HEK293 (cell line): Measurements from ENCODE around the gene ELL2.

Experiments
- CTCF ChIA-PET: fragments of 350-600 bp; formaldehyde crosslinking; extraction: SDS; loops from one replicate; lab custom pipeline; 2021; ENCODE audit warnings: antibody characterized with exemption; lab: Yijun Ruan, JAX
- POLR2A ChIA-PET: fragments of 300-600 bp; formaldehyde crosslinking; extraction: SDS; loops from one replicate; lab custom pipeline; 2020; ENCODE audit warnings: antibody characterized with exemption, inconsistent platforms; lab: Yijun Ruan, JAX
- H3K27ac ChIP-seq: fragments of 200-500 bp; sonication (Bioruptor generic); 2 replicates; pipeline ENCODE4 v1.5.1; 2014; ENCODE audit warnings: low read depth, low read length, control low read depth, inconsistent platforms; ENCODE audit errors: extremely low read depth
- H3K36me3 ChIP-seq, 2 experiments: fragments of 200-500 bp in 1 of 2; sonication (Bioruptor generic) in 1 of 2; 1 replicate in 1 of 2; 2 replicates in 1 of 2; pipeline ENCODE4 v1.5.1; 2014 to 2017; ENCODE audit warnings: inconsistent platforms in 2 of 2, low read length in 2 of 2; ENCODE audit not compliant: control insufficient read depth in 2 of 2, insufficient read depth in 1 of 2
- H3K4me1 ChIP-seq: fragments of 200-500 bp; sonication (Bioruptor generic); 2 replicates; pipeline ENCODE4 v1.5.1; 2014; ENCODE audit warnings: mild to moderate bottlenecking, low read length, inconsistent platforms; ENCODE audit not compliant: control insufficient read depth, insufficient read depth
- H3K4me3 ChIP-seq: 2 replicates; pipeline ENCODE4 v1.5.1; 2011; ENCODE audit warnings: low read depth, mild to moderate bottlenecking, control low read depth, low read length, moderate library complexity
- H3K9me3 ChIP-seq: fragments of 200-500 bp; sonication (Bioruptor generic); 2 replicates; pipeline ENCODE4 v1.5.1; 2014; ENCODE audit warnings: low read depth, low read length, inconsistent platforms; ENCODE audit not compliant: control insufficient read depth, insufficient read depth
- ATF2 ChIP-seq: fragments of 450-650 bp; formaldehyde crosslinking; IDR thresholded peaks from 2 replicates; pipeline ENCODE4 v1.5.1; 2016; ENCODE audit warnings: missing biosample characterization, missing genetic modification characterization, low read depth
- FEZF1 ChIP-seq: fragments of 450-650 bp; formaldehyde crosslinking; IDR thresholded peaks from 2 replicates; pipeline ENCODE4 v1.5.1; 2016; ENCODE audit warnings: missing biosample characterization, missing genetic modification characterization
- HOXC10 ChIP-seq: sonication (generic); formaldehyde crosslinking; IDR thresholded peaks from 2 replicates; pipeline ENCODE4 v1.8.1; 2023; ENCODE audit warnings: mild to moderate bottlenecking, missing genetic modification reagents
- PRDM6 ChIP-seq: fragments of 450-650 bp; formaldehyde crosslinking; IDR thresholded peaks from 2 replicates; pipeline ENCODE4 v1.5.1; 2017; ENCODE audit warnings: missing biosample characterization, missing genetic modification characterization
- SCRT1 ChIP-seq: fragments of 450-650 bp; formaldehyde crosslinking; IDR thresholded peaks from 2 replicates; pipeline ENCODE4 v1.5.1; 2016; ENCODE audit warnings: missing biosample characterization, missing genetic modification characterization, borderline replicate concordance
- WT1 ChIP-seq: fragments of 450-650 bp; formaldehyde crosslinking; IDR thresholded peaks from 2 replicates; pipeline ENCODE4 v1.5.1; 2016; ENCODE audit warnings: missing biosample characterization, missing genetic modification characterization
- ZNF10 ChIP-seq: fragments of 450-650 bp; formaldehyde crosslinking; IDR thresholded peaks from 2 replicates; pipeline ENCODE4 v1.5.1; 2017; ENCODE audit warnings: missing biosample characterization, missing genetic modification characterization
- ZNF146 ChIP-seq: fragments of 450-650 bp; formaldehyde crosslinking; IDR thresholded peaks from 2 replicates; pipeline ENCODE4 v1.5.1; 2016; ENCODE audit warnings: missing biosample characterization, missing genetic modification characterization
- ZNF18 ChIP-seq: fragments of 450-650 bp; formaldehyde crosslinking; IDR thresholded peaks from 2 replicates; pipeline ENCODE4 v1.5.1; 2016; ENCODE audit warnings: missing biosample characterization, missing genetic modification characterization
- ZNF23 ChIP-seq: fragments of 450-650 bp; formaldehyde crosslinking; IDR thresholded peaks from 2 replicates; pipeline ENCODE4 v1.5.1; 2016; ENCODE audit warnings: missing biosample characterization, missing genetic modification characterization, borderline replicate concordance
- ZNF311 ChIP-seq: fragments of 450-650 bp; formaldehyde crosslinking; IDR thresholded peaks from 2 replicates; pipeline ENCODE4 v1.5.1; 2017; ENCODE audit warnings: missing biosample characterization, missing genetic modification characterization, borderline replicate concordance
- ZNF335 ChIP-seq: fragments of 450-650 bp; formaldehyde crosslinking; conservative IDR thresholded peaks from 2 replicates; pipeline ENCODE4 v1.5.1; 2016; ENCODE audit warnings: missing biosample characterization, missing genetic modification characterization
- ZNF514 ChIP-seq: fragments of 450-650 bp; formaldehyde crosslinking; IDR thresholded peaks from 2 replicates; pipeline ENCODE4 v1.5.1; 2016; ENCODE audit warnings: missing biosample characterization, missing genetic modification characterization
- ZNF544 ChIP-seq: fragments of 450-650 bp; formaldehyde crosslinking; IDR thresholded peaks from 2 replicates; pipeline ENCODE4 v1.5.0; 2017; ENCODE audit warnings: missing biosample characterization, missing genetic modification characterization
- ZNF560 ChIP-seq: fragments of 450-650 bp; formaldehyde crosslinking; IDR thresholded peaks from 2 replicates; pipeline ENCODE4 v1.5.1; 2017; ENCODE audit warnings: missing biosample characterization, missing genetic modification characterization, borderline replicate concordance
- ZNF561 ChIP-seq: fragments of 450-650 bp; IDR thresholded peaks from 2 replicates; pipeline ENCODE4 v1.5.1; 2018; ENCODE audit warnings: missing biosample characterization, missing genetic modification characterization, borderline replicate concordance
- ZNF654 ChIP-seq: fragments of 450-650 bp; formaldehyde crosslinking; IDR thresholded peaks from 2 replicates; pipeline ENCODE4 v1.5.1; 2016; ENCODE audit warnings: low read depth, missing biosample characterization, missing genetic modification characterization
- ZNF664 ChIP-seq: fragments of 450-650 bp; formaldehyde crosslinking; IDR thresholded peaks from 2 replicates; pipeline ENCODE4 v1.5.1; 2016; ENCODE audit warnings: missing biosample characterization, missing genetic modification characterization
- ZNF747 ChIP-seq: fragments of 450-650 bp; formaldehyde crosslinking; IDR thresholded peaks from 2 replicates; pipeline ENCODE4 v1.5.1; 2016; ENCODE audit warnings: missing biosample characterization, missing genetic modification characterization
- ZNF792 ChIP-seq: fragments of 450-650 bp; formaldehyde crosslinking; IDR thresholded peaks from 2 replicates; pipeline ENCODE4 v1.5.1; 2016; ENCODE audit warnings: missing biosample characterization, missing genetic modification characterization
- ZSCAN16 ChIP-seq: fragments of 450-650 bp; formaldehyde crosslinking; IDR thresholded peaks from 2 replicates; pipeline ENCODE4 v1.5.1; 2016; ENCODE audit warnings: missing biosample characterization, missing genetic modification characterization
- TF ChIP-seq, protein P1 (sequence below): fragments of 450-650 bp; formaldehyde crosslinking; IDR thresholded peaks from 2 replicates; pipeline ENCODE4 v1.5.1; 2016; ENCODE audit warnings: missing biosample characterization, missing genetic modification characterization
- TF ChIP-seq, protein P2 (sequence below): fragments of 450-650 bp; formaldehyde crosslinking; IDR thresholded peaks from 2 replicates; pipeline ENCODE4 v1.5.1; 2017; ENCODE audit warnings: missing biosample characterization, missing genetic modification characterization

ELL2 gene

DNA sequence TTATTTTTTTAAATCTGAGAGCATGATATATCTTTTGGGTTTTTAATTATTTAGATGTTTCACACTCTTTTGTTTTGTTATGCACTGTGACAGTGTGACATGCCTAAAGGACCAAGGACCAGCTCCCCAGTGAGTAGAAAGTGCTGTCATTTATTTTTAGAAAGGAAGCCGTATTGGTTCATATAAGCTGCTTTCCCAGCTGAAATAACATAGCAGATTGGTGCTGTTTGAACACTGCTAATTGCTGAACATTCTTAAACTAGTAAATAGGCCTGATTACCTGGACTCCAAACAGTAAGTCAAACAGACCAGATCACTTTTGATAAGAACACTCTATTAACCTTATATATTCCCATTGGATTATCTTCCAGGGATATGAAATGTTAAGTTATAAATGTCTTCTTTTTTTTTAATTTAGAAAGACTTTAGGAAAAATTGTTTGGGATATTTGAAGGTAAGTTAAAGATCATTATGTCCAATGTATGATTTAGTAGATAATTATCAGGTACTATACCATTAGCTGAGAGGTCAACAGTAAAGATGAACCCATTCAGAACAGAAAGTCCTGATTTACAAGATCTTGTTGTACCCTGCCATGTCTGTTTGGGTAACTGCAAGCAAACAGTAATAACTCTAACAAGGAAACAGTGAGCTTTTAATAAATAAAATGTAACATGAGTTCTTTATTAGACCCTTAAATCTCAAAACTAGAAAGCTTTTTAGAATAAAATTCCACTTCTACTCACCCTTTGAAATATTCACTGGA is 27.8 kb upstream of the ELL2 start:
- H3K27ac ChIP-seq: no peak overlapping the region
- no peak overlapping the region for H3K4me3 ChIP-seq
- H3K9me3 ChIP-seq: no peaks in the 10 kb centered on the region
- no peak for TF ChIP-seq ZNF664 (tag by site-specific recombination)
- TF ChIP-seq ZNF311 (tag by site-specific recombination): no peak
- no peak for TF ChIP-seq ZNF10 (tag by site-specific recombination)
- no peak for TF ChIP-seq WT1 (tag by site-specific recombination)
- TF ChIP-seq ZSCAN16 (tag by site-specific recombination): no peak
- no peak for TF ChIP-seq ZNF23 (tag by site-specific recombination)
- TF ChIP-seq, protein P1, sequence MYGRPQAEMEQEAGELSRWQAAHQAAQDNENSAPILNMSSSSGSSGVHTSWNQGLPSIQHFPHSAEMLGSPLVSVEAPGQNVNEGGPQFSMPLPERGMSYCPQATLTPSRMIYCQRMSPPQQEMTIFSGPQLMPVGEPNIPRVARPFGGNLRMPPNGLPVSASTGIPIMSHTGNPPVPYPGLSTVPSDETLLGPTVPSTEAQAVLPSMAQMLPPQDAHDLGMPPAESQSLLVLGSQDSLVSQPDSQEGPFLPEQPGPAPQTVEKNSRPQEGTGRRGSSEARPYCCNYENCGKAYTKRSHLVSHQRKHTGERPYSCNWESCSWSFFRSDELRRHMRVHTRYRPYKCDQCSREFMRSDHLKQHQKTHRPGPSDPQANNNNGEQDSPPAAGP: no peak
- no peak for TF ChIP-seq ZNF146
- TF ChIP-seq, protein P2, sequence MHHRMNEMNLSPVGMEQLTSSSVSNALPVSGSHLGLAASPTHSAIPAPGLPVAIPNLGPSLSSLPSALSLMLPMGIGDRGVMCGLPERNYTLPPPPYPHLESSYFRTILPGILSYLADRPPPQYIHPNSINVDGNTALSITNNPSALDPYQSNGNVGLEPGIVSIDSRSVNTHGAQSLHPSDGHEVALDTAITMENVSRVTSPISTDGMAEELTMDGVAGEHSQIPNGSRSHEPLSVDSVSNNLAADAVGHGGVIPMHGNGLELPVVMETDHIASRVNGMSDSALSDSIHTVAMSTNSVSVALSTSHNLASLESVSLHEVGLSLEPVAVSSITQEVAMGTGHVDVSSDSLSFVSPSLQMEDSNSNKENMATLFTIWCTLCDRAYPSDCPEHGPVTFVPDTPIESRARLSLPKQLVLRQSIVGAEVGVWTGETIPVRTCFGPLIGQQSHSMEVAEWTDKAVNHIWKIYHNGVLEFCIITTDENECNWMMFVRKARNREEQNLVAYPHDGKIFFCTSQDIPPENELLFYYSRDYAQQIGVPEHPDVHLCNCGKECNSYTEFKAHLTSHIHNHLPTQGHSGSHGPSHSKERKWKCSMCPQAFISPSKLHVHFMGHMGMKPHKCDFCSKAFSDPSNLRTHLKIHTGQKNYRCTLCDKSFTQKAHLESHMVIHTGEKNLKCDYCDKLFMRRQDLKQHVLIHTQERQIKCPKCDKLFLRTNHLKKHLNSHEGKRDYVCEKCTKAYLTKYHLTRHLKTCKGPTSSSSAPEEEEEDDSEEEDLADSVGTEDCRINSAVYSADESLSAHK (tag by site-specific recombination): no peak
- no peak for TF ChIP-seq PRDM6
- no peak for TF ChIP-seq ZNF18 (tag by site-specific recombination)
- no peak for TF ChIP-seq FEZF1
- TF ChIP-seq, all 188 proteins: peak for 0
- no peaks in the 10 kb centered on the region for H3K4me1 ChIP-seq
- ChIA-PET POLR2A (no interaction called here), CTCF (interaction anchor here (0.6 to 1.2 kb wide), 3 partner anchors 9 to 27 kb away, joined by 3 to 5 read pairs (median 4); no protein-coding TSS in a partner anchor)
- no peaks in the 10 kb centered on the region for H3K36me3 ChIP-seq

DNA sequence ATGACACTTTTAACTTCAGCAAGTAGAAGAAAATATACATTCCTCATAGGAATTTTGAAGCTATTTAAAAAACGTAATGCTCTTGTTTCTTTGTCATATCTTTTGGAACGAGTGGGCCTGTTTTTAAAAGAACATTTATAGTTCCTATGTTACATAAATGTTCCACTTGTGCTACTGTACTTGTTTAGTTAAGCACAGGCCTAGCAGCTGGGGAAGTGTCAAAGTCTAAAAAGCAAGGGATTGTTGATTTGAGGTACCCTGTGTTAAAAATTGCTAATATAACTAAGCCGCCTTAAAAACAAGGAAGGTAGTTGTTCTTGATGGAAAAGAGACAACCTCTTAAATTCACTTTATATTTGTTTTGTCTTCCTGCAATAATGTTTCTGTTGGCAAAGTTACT is 27.2 kb upstream of the ELL2 start:
- POLR2A ChIA-PET: no interaction called here
- H3K36me3 ChIP-seq: no peaks in the 10 kb centered on the region

More for the DNA sequence above, 27.2 kb upstream of the ELL2 start:
- TF ChIP-seq ZNF560 (tag by site-specific recombination): no peak
- no peak for TF ChIP-seq HOXC10 (CRISPR knock-in tag)
- TF ChIP-seq ZNF23 (tag by site-specific recombination): no peak
- TF ChIP-seq ZNF561 (tag by site-specific recombination): no peak
- TF ChIP-seq ZNF654 (tag by site-specific recombination): no peak
- TF ChIP-seq ZNF146: no peak
- TF ChIP-seq SCRT1 (tag by site-specific recombination): no peak
- TF ChIP-seq ZNF514 (tag by site-specific recombination): no peak
- TF ChIP-seq ZNF747: no peak
- no peak for TF ChIP-seq ATF2 (tag by site-specific recombination)
- TF ChIP-seq ZNF335: no peak
- TF ChIP-seq ZNF792 (tag by site-specific recombination): no peak
- TF ChIP-seq ZNF544 (tag by site-specific recombination): no peak
- TF ChIP-seq, all 188 proteins: peak for 0
- Histone ChIP-seq H3K27ac (no peak overlapping the region), H3K4me3 (no peak overlapping the region), H3K9me3 (no peaks in the 10 kb centered on the region), H3K4me1 (no peaks in the 10 kb centered on the region)
- CTCF ChIA-PET: interaction anchor here (0.6 to 0.8 kb wide), 2 partner anchors 8 to 586 kb away, joined by 3 to 4 read pairs; no protein-coding TSS in a partner anchor
